Neuronal stem cell (in vitro differentiated cells): ENCODE results near the gene YPEL3.

ENCODE experiments used
- DNase-seq: peaks from one replicate; pipeline ENCODE4 v3.0.0-alpha.2; 2013; ENCODE audit warnings: low spot score
- H2AFZ ChIP-seq: one replicate; pipeline ENCODE4 v1.6.1; 2013; ENCODE audit warnings: mild to moderate bottlenecking, low read length, inconsistent platforms
- H2AK5ac ChIP-seq: 2 replicates; pipeline ENCODE4 v1.6.1; 2013; ENCODE audit warnings: low read depth, mild to moderate bottlenecking, inconsistent platforms, low read length, moderate library complexity, mixed read lengths
- H2BK120ac ChIP-seq: 2 replicates; pipeline ENCODE4 v1.6.1; 2013; ENCODE audit warnings: low read depth, mild to moderate bottlenecking, inconsistent platforms, low read length, moderate library complexity, mixed read lengths
- H2BK12ac ChIP-seq: one replicate; pipeline ENCODE4 v1.6.1; 2013; ENCODE audit warnings: low read length, inconsistent platforms
- H2BK15ac ChIP-seq: 2 replicates; pipeline ENCODE4 v1.6.1; 2013; ENCODE audit warnings: mild to moderate bottlenecking, low read length, inconsistent platforms, mixed read lengths
- H2BK5ac ChIP-seq: one replicate; pipeline ENCODE4 v1.6.1; 2013; ENCODE audit warnings: inconsistent platforms, mild to moderate bottlenecking, low read length, moderate library complexity
- H3K14ac ChIP-seq: one replicate; pipeline ENCODE4 v1.6.1; 2013; ENCODE audit warnings: low read length, inconsistent platforms
- H3K18ac ChIP-seq: 2 replicates; pipeline ENCODE4 v1.6.1; 2013; ENCODE audit warnings: low read length, inconsistent platforms
- H3K23ac ChIP-seq: 2 replicates; pipeline ENCODE4 v1.6.1; 2013; ENCODE audit warnings: low read depth, mild to moderate bottlenecking, mixed read lengths, low read length, inconsistent platforms; ENCODE audit not compliant: poor library complexity
- H3K27ac ChIP-seq: replicated peaks from 3 replicates; pipeline ENCODE4 v1.5.1; 2013; ENCODE audit warnings: low read length, inconsistent platforms
- H3K27me3 ChIP-seq, 3 experiments: 2 replicates each; pipeline ENCODE4 v1.6.1; 2013; ENCODE audit warnings: low read length in 3 of 3, mild to moderate bottlenecking in 2 of 3, inconsistent platforms in 1 of 3, low read depth in 1 of 3, mixed read lengths in 1 of 3, moderate library complexity in 1 of 3; ENCODE audit not compliant: control insufficient read depth in 3 of 3, insufficient read depth in 3 of 3
- H3K36me3 ChIP-seq, 2 donors: replicated peaks in 1 of 2; 2 replicates each; pipeline ENCODE4 v1.6.1; 2013; ENCODE audit warnings: low read length in 2 of 2; ENCODE audit not compliant: control insufficient read depth in 2 of 2, insufficient read depth in 2 of 2
- H3K4ac ChIP-seq: 2 replicates; pipeline ENCODE4 v1.6.1; 2013; ENCODE audit warnings: inconsistent platforms, mild to moderate bottlenecking, low read length, moderate library complexity
- H3K4me1 ChIP-seq, 2 donors: 1 replicate in 1 of 2; 2 replicates in 1 of 2; pipeline ENCODE4 v1.6.1; 2013; ENCODE audit warnings: low read length in 2 of 2, low read depth in 1 of 2; ENCODE audit not compliant: control insufficient read depth in 2 of 2, insufficient read depth in 1 of 2
- H3K4me2 ChIP-seq: one replicate; pipeline ENCODE4 v1.6.1; 2013; ENCODE audit warnings: mild to moderate bottlenecking, low read length, inconsistent platforms; ENCODE audit not compliant: insufficient read depth, poor library complexity, severe bottlenecking
- H3K4me3 ChIP-seq, 2 donors: 2 replicates each; pipeline ENCODE4 v1.5.1; 2013; ENCODE audit warnings: low read length in 2 of 2, mild to moderate bottlenecking in 2 of 2, inconsistent platforms in 1 of 2, moderate library complexity in 1 of 2
- H3K79me1 ChIP-seq: one replicate; pipeline ENCODE4 v1.6.1; 2013; ENCODE audit warnings: low read depth, mild to moderate bottlenecking, inconsistent platforms, low read length, moderate library complexity
- H3K9ac ChIP-seq: one replicate; pipeline ENCODE4 v1.6.1; 2013; ENCODE audit warnings: mild to moderate bottlenecking, low read depth, low read length, inconsistent platforms; ENCODE audit not compliant: poor library complexity
- H3K9me3 ChIP-seq, 2 donors: replicated peaks in 1 of 2; 2 replicates each; pipeline versions ENCODE3 to v1.6.1; 2013; ENCODE audit warnings: low read length in 2 of 2, mild to moderate bottlenecking in 2 of 2, inconsistent platforms in 1 of 2, low read depth in 1 of 2, mixed read lengths in 1 of 2, moderate library complexity in 1 of 2; ENCODE audit not compliant: control insufficient read depth in 2 of 2, insufficient read depth in 1 of 2
- H4K8ac ChIP-seq: one replicate; pipeline ENCODE4 v1.6.1; 2013; ENCODE audit warnings: low read depth, mild to moderate bottlenecking, inconsistent platforms, low read length, moderate library complexity
- H4K91ac ChIP-seq: one replicate; pipeline ENCODE4 v1.6.1; 2013; ENCODE audit warnings: low read length, low read depth, mild to moderate bottlenecking, inconsistent platforms; ENCODE audit not compliant: poor library complexity
- WGBS, 2 donors: extraction: QIAGEN DNeasy Blood & Tissue Kit; methylation state at CpG; one replicate each; pipeline ENCODE4 v1.1.7; 2013; ENCODE audit warnings: missing lambda C conversion rate in 2 of 2, mixed read lengths in 1 of 2; ENCODE audit not compliant: insufficient read length in 2 of 2, insufficient replicate concordance in 1 of 2; ENCODE audit errors: extremely low coverage in 2 of 2; 5-methylcytosine and 5-hydroxymethylcytosine counted together

The YPEL3 gene

GRCh38 chr16:30046588-30046987, 49.4 kb downstream of the YPEL3 start:
- Histone ChIP-seq H3K9ac (no peak overlapping the region), H3K79me1 (peaks cover 4% of the 10 kb centered on the region), H2AFZ (no peak overlapping the region), H3K4me1 (peaks cover 2 to 4% of the 10 kb centered on the region in 2 donors), H2BK120ac (no peak overlapping the region), H3K4me3 (no peak overlapping the region), H3K27me3 (peaks cover 0 to 4% (median 0%) of the 10 kb centered on the region in 3 experiments), H3K36me3 (no peaks in the 10 kb centered on the region), H2AK5ac (peak overlapping the region; percentile 52), H2BK15ac (no peak overlapping the region), H3K4ac (no peak overlapping the region), H2BK12ac (no peak overlapping the region), H2BK5ac (no peak overlapping the region), H3K23ac (no peak overlapping the region), H3K14ac (no peak overlapping the region), H3K4me2 (no peak overlapping the region), H3K9me3 (peaks cover 0 to 3% of the 10 kb centered on the region in 2 donors), H4K8ac (no peak overlapping the region), H3K18ac (no peak overlapping the region), H4K91ac (no peak overlapping the region), H3K27ac (no peak overlapping the region)
- DNase-seq, result no peak
- no CpG with 5 or more reads among the region's 1 CpG for WGBS, 2 donors

GRCh38 chr16:30046178-30046577, 49.8 kb downstream of the YPEL3 start:
- Histone ChIP-seq H2BK120ac (no peak overlapping the region), H4K91ac (no peak overlapping the region), H3K4me3 (no peak overlapping the region), H2AK5ac (peak overlapping the region; percentile 18), H3K23ac (no peak overlapping the region), H3K79me1 (peaks cover 4% of the 10 kb centered on the region), H3K14ac (no peak overlapping the region), H3K36me3 (no peaks in the 10 kb centered on the region), H2BK15ac (no peak overlapping the region), H3K27me3 (peaks cover 0 to 4% (median 0%) of the 10 kb centered on the region in 3 experiments), H3K4me1 (peaks cover 2 to 4% of the 10 kb centered on the region in 2 donors), H3K9me3 (peaks cover 0 to 3% of the 10 kb centered on the region in 2 donors), H4K8ac (no peak overlapping the region), H2BK12ac (no peak overlapping the region), H3K18ac (no peak overlapping the region), H3K4me2 (no peak overlapping the region), H3K4ac (no peak overlapping the region), H2AFZ (no peak overlapping the region), H2BK5ac (no peak overlapping the region), H3K27ac (no peak overlapping the region), H3K9ac (no peak overlapping the region)
- no peak for DNase-seq
- no CpG with 5 or more reads among the region's 8 CpGs for WGBS, 2 donors
